Measurements from ENCODE around the gene METTL8. TPM values are rescaled to one million over a fixed set of nuclear protein-coding genes. Genes with fewer than 3 reads are reported as not detected.

Gene METTL8
- total RNA-seq, 1 donor from 2014 or later: 41.6 TPM

DNA sequence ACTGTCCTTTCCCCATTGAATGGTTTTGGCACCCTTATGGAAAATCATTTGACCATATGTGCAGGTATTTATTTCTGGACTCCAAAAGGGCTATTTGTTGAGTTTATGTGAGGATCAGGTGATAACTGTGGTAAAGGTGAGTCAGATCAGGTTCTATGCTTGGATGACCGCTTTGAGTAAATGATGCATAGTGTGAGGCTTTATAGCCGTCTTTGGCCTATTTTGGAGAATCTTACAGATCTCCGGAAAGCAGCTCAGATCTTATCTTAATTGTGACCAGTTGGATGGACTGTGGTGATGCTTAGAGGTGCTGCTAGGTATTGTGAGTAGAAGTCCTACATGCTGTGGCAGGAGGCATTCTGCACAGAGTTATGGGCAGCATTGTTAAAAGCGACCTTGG, 126.2 kb downstream of the METTL8 start:
- Mint-ChIP-seq H3K36me3 (peaks cover 28% of the 10 kb centered on the region), H3K27ac (no peak overlapping the region), H3K27me3 (ENCODE audit: low read depth) (no peaks in the 10 kb centered on the region), H3K4me1 (no peaks in the 10 kb centered on the region), H3K4me3 (no peak overlapping the region), H3K9me3 (peaks cover 40% of the 10 kb centered on the region)
- no peak for TF ChIP-seq CTCF (IDR thresholded peaks at IDR 0.05; ENCODE audit: unreplicated experiment)
- DNase-seq (ENCODE audit: low spot score in 2 of 2, unreplicated experiment in 2 of 2): no peak

GRCh38 chr2:171297956-171298355, 135.8 kb downstream of the METTL8 start:
- no peak for DNase-seq (ENCODE audit: low spot score in 2 of 2, unreplicated experiment in 2 of 2)
- Mint-ChIP-seq H3K36me3 (no peaks in the 10 kb centered on the region), H3K4me3 (no peak overlapping the region), H3K27me3 (ENCODE audit: low read depth) (no peaks in the 10 kb centered on the region), H3K4me1 (no peaks in the 10 kb centered on the region), H3K27ac (no peak overlapping the region), H3K9me3 (peaks cover 6% of the 10 kb centered on the region)
- no peak for TF ChIP-seq CTCF (IDR thresholded peaks at IDR 0.05; ENCODE audit: unreplicated experiment)

GRCh38 chr2:171294608-171295007, 139.2 kb downstream of the METTL8 start:
- TF ChIP-seq CTCF (IDR thresholded peaks at IDR 0.05; ENCODE audit: unreplicated experiment): no peak
- peaks cover 5% of the 10 kb centered on the region for H3K4me1 Mint-ChIP-seq

DNA sequence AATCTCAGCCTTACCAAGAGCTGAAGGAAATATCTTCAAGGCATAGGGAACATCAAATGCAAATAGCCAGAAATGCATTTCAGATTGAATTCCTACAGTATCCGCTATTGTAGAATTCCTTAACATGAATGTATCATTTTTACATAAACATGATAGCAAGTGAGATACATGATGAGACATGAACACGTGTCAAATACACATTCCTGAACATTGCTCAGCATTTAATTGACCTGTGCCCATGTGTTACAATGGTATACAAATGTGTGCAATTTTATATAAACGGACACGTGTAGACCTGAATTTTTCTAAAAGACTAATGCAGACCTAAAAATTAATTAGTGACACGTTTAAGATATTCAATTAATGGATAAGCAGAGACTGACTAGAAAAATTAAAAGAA, 140.1 kb downstream of the METTL8 start:
- Mint-ChIP-seq H3K27ac (no peak overlapping the region), H3K27me3 (ENCODE audit: low read depth) (no peaks in the 10 kb centered on the region), H3K4me1 (peaks cover 9% of the 10 kb centered on the region), H3K9me3 (peaks cover 6% of the 10 kb centered on the region), H3K36me3 (no peaks in the 10 kb centered on the region), H3K4me3 (no peak overlapping the region)
- TF ChIP-seq CTCF (IDR thresholded peaks at IDR 0.05; ENCODE audit: unreplicated experiment): no peak
- DNase-seq (ENCODE audit: low spot score in 2 of 2, unreplicated experiment in 2 of 2): no peak

More at GRCh38 chr2:171294608-171295007, 139.2 kb downstream of the METTL8 start:
- Mint-ChIP-seq H3K27me3 (ENCODE audit: low read depth) (no peaks in the 10 kb centered on the region), H3K36me3 (no peaks in the 10 kb centered on the region), H3K27ac (no peak overlapping the region), H3K4me3 (no peak overlapping the region), H3K9me3 (peaks cover 6% of the 10 kb centered on the region)
- DNase-seq (ENCODE audit: low spot score in 2 of 2, unreplicated experiment in 2 of 2): no peak

DNA sequence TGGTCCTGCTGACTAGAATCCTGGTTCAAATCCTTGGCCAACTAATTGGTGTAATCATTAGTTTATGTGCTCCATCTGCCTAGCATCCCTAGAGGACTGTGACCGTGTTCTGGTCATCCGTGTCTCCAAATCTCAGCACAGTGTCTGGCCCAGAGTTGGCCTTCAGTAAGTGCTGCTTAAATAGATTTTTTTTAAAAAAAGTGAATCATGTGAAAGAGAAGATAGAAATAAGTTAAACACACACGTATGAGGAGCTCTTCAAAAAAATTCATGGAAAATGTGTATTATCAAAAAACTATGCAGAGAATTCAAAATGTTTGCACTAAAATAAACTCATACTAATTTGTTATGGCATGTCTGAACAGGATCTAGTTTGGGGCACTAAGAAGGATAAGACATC, 143.8 kb downstream of the METTL8 start:
- DNase-seq (ENCODE audit: low spot score in 2 of 2, unreplicated experiment in 2 of 2): no peak
- no peak overlapping the region for H3K4me3 Mint-ChIP-seq
- no peak overlapping the region for H3K27ac Mint-ChIP-seq
- no peaks in the 10 kb centered on the region for H3K27me3 Mint-ChIP-seq (ENCODE audit: low read depth)
- TF ChIP-seq CTCF (IDR thresholded peaks at IDR 0.05; ENCODE audit: unreplicated experiment): no peak
- peaks cover 5% of the 10 kb centered on the region for H3K9me3 Mint-ChIP-seq
- H3K4me1 Mint-ChIP-seq: peaks cover 21% of the 10 kb centered on the region
- H3K36me3 Mint-ChIP-seq: no peaks in the 10 kb centered on the region

- peaks cover 21% of the 10 kb centered on the region for H3K4me1 Mint-ChIP-seq
- no peak overlapping the region for H3K4me3 Mint-ChIP-seq
- no peak for TF ChIP-seq CTCF (IDR thresholded peaks at IDR 0.05; ENCODE audit: unreplicated experiment)
- H3K9me3 Mint-ChIP-seq: no peaks in the 10 kb centered on the region
- no peaks in the 10 kb centered on the region for H3K27me3 Mint-ChIP-seq (ENCODE audit: low read depth)
- no peaks in the 10 kb centered on the region for H3K36me3 Mint-ChIP-seq
- DNase-seq (ENCODE audit: low spot score in 2 of 2, unreplicated experiment in 2 of 2): no peak
- H3K27ac Mint-ChIP-seq: no peak overlapping the region
Measured at GRCh38 chr2:171289316-171289715, 144.5 kb downstream of the METTL8 start.

All from mesothelial cell of epicardium (in vitro differentiated cells).